GM19324 (cell line): ENCODE data around the gene CAMKMT.

ENCODE experiments used
- ATAC-seq: cut with Tn5 transposase; IDR thresholded peaks from one replicate; pipeline ENCODE4 v1.9.1; 2021; ENCODE audit warnings: mild to moderate bottlenecking, moderate library complexity; ENCODE audit not compliant: unreplicated experiment, low FRiP score

Gene CAMKMT

DNA sequence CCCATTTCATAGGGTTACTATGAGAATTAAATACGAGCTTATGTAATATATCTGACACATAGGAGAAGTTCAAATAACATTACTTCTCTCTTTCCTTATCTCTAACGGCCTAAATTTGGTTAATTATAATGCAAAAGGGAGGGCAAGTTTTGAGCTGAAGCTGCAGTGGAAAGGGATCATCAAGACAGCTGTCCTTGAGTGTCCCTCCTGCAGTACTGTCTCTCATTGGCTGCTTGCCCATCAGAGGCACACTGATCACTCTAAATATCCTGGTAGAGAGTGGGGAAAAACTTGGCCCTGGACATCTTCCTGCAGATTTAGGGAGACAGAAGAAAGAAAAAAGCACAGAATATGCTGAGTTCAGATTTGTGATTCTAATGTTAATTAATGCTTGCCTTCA is 186.0 kb downstream of the CAMKMT start:
- ATAC-seq, result no peak

DNA sequence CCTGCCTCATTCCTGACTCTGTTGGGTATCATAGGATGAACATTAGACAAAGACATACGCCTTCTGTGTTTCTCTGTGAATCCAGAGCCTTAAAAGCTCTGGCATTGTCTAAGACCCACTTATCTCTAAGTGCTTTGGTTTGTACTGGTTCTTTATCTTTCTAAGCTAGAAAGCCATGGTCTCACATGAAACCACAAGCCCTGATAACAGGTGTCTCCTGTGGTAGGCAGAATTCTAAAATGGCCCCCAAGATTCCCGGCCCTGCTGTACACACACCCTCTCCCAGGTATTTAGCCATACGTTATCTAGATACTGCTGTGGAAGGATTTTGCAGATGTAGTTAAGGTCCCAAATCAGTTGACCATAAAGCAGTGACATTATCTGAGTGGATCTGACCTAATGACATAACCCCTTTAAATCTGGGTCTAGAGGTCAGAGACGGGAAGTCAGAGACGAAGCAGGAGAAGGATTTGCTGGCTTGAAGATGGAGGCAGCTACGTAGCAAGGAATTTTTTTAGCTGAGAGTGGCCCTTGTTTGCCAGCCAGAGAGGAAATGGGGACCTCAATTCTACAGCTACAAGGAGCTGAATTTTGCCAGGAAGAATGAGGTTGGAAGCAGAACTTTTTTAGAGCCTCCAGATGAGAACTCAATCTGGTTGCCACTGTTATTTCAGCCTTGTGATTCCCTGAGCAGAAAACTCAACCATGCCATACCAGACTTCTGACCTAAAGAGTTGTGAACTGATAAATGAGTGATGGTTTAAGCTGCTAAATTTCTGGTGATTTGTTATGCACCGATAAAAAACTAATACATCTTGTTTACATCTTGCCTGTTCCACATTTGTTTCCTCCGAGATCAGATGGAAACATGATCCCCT is 186.7 kb downstream of the CAMKMT start:
- ATAC-seq, result no peak

DNA sequence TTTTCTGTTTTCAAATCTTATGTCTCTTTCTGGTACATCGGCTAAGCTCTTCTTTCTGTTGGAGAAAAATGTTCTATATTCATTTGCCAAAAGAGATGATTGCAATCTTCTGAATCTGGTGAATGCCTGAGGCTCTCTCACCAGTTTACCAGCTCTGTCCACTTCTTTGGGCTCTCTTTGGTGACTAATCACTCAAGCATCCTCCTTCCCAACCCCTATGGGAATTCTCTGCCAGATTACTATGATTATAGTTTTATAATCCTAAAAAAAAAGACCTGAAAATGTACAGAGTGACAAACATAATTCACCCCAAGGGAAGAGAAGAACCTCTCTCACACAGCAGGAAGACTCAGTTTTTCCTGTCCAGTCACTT is 187.3 kb downstream of the CAMKMT start:
- no peak for ATAC-seq

DNA sequence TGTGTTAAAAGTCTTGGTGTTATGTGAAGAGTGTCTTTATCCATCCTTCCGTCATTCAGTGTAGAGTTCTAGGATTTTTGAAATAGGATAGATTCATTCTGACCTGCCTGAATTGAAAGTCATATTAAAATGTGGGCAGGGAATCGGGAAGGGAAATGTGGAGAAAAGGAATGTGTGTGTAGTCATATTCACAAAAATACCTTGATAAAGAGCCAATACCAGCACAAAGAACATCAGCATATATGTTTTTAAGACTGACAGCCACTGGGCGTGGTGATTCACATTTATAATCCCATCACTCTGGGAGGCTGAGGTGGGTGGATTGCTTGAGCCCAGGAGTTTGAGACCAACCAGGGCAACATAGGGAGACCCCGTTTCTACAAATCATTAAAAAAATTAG is 188.1 kb downstream of the CAMKMT start:
- ATAC-seq, result no peak

DNA sequence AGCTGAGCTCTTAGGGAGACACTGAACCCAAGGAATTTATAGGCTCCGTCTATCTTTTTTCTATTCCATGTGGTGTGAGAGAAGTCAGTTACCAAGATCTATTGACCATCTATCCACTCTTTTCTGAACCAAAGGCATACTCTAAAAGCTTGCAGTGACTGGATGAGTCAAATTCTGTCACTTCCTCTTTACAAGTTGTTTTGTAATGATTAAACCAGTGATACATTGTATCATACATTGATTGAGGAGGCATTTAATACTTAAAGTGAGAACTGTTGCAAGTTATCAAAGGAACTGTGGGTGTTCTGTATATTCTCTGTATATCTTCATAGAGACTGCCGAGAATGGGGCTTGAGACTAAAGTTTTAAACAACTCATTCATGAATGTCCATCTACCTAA is 188.8 kb downstream of the CAMKMT start:
- ATAC-seq, result no peak

DNA sequence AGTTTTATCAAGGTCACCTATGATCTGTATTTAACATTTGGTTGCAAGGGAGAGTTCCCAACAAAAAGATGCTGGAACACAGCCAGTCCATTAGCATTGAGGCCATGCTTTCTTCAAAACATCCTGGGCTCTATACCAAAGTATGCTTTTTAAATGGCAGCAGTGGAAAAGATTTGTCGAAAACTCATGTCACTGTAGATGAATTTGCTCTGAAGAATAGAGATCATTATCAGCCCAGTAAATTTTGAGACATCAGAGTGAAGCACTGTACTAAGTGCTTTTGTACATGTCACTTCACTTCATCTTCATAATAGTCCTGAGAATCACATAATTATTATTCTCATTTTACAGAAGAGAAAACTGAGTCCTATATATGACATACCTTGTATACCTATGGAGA is 189.8 kb downstream of the CAMKMT start:
- no peak for ATAC-seq

DNA sequence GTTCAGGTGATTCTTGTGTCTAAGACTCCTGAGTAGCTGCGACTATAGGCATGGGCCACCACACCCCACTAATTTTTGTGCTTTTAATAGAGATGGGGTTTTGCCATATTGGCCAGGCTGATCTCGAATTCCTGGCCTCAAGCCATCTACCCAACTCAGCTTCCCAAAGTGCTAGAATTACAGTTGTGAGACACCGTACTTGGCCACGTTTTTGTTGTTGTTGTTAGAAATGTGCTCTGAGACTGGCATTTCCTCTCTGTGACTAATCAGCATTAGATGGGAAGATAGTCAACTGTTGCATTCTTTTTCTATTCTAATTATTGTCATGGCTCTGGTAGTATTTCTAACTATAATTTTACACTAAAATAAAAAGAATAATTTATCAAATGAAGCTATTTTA is 191.7 kb downstream of the CAMKMT start:
- ATAC-seq, result no peak

DNA sequence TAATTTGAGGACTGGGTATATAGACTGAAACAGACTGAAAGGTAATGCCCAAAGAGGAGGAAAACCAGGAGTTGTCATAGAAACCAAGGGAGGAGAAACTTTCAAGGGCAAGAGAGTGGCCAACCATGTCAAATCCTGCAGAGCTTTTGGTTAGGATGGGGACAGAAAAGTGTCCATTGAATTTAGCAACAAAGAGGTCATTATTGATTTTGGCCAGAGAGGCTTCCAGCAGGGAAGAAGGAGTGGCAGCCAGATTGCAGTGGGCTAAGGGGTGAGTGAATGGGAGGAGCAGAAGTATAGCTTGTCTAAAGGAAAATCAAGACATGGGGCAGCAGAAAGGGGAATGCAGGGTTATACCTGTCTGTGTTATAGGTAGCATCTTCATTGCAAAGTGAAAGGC is 194.0 kb downstream of the CAMKMT start:
- no peak for ATAC-seq

DNA sequence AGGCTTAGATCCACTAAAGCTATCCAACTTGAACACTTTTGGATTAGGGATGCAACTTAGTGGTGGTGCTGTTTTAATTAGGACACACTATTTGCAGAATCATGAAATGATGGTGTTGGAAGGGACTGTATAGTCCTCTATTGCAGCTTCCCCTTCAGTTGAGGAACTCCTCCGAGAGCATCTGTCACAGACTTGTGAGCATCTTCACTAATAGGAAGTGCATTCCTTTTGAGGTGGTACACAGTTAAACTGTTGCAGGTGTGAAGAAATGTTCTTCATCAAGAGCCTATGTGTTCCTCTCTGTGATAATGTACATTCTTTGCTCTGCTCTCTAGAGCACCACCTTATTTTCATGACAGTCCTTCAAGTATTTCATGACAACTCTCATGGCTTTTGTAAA is 197.4 kb downstream of the CAMKMT start:
- ATAC-seq, result no peak

DNA sequence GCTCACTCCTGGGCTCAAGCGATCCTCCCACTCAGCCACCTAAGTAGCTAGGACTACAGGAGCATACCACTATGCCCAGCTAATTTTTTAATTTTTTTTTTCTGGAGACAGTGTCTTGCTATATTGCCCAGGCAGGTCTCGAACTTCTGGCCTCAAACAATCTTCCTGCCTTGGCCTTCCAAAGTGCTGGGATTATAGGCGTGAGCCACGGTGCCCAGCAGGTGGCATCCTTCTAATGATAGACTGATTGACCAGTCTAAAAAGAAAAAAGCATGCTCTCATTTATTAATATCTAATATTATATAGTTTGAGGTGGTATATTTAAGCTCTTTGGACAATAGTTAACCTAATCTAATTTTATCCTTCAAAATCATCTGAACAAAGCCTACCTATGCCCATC is 198.6 kb downstream of the CAMKMT start:
- ATAC-seq, result no peak

DNA sequence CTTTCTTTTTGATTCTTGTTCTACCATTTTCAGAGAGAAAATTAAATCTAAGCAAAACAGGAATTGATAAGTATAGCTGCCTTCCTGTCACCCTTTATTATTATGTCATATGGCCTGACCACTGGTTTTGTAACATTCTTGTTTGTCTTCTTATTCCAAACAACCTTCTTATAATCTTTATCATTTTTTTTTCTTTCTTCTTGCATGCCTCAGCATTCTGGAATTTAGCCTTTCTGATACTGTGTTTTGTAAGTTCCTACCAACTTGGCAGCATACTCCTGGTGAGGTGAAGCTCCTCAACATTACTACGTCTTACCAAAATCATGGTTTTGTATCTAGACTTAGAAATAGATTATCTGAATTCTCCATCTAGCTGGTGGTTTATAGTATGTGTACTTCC is 199.2 kb downstream of the CAMKMT start:
- ATAC-seq, result no peak

DNA sequence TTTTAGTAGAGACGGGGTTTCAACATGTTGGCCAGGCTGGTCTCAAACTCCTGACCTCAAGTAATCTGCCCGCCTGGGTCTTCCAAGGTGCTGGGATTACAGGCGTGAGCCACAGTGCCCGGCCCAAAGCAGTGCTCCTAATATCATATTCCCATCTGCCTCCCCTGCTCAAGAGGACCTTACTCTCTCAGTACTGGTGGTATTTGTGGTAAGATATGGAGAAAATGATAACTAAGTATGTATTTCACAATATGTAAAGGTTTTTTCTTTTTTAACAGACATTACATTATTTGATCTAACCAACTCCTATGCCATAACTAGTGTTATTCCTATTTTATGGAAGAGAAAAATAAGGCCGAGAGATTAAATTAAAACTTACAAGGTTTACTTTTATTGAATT is 201.0 kb downstream of the CAMKMT start:
- no peak for ATAC-seq

DNA sequence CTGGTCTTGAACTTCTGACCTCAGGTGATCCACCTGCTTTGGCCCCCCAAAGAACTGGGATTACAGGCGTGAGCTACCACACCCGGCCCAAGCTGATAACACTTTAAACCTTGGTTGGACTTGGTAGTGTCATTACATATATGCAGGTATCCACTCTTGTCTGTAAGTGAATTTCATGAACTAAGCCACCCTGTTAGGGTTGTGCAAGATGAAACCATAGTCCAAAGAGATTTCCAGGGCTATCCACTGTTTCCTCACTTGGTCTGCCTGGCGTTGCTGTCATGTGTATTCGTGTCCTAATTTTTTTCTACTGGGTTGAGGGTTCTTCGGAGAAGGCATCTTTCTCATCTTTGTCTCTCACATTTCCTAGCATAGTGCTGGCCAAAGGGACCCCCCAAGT is 203.0 kb downstream of the CAMKMT start:
- no peak for ATAC-seq

DNA sequence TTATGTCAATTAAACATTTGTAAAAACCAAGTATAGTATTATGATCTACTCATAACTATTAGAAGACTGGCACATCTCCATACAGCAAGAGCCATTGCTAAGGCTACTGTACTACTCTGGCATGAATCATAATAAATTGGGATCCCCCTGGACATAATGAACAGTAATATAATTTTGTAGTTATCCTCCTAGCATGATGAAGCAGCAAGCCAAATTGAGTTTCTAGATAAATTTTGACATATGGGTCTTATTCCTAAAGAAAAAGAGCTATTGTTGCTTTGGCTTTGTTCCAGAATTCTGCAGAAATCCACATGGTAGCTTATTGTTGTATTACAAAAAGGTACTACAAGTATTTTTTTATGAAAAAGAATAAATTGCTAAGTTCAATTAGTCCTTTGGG is 204.3 kb downstream of the CAMKMT start:
- no peak for ATAC-seq

DNA sequence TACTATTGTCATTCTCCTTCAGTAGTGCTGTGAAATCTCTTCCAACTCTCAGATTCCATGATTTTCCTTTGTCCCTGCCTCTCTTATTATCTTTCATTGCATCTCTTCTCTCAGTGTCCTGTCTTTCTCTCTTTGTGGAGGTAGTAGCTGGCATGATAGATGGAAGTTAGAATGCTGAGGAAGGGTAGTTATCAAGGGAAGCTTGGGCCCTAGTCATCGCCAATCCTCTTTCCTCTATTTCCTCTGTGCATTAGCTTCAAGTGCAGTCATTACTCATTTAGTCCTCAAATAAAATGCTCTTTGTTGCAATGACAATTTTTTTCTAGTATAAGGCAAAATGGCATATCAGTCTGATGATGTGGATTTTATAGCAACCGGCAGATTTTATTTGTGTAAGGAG is 207.7 kb downstream of the CAMKMT start:
- no peak for ATAC-seq

DNA sequence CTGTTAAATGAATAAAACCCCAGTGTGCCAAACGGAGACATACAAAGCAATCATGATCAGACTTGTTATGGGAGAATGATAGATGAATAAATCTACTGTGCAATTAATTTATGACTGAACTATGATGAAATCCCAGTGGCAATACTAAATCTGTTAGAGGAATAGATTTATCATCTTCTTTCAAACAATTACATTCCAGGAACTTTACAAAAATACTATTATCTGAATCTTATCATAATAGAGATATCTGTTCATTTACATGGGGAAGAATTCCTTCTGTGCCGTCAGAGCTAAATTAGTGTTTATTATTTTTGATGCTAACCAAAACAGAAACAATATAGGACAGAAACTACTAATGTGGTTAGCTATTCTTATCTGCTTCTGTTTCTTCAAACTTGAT is 208.5 kb downstream of the CAMKMT start:
- no peak for ATAC-seq

DNA sequence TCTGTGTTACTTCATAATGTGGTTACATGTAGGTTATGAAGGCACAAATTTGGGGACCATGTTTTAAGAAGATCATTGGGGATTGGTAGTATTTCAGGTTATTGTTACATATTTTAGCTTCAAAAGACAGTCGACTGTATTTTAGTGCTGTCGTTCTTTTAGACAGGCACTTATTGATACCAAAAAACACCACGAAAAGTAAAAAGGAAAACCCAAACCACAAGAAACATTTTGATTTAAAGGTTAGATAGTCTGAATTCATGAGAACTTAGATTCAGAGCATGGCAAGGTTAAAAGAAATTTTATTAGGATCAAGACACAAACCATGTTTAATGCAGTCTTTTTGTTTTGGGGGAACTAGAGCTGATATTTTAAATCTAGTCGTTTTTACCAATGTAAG is 209.0 kb downstream of the CAMKMT start:
- no peak for ATAC-seq

DNA sequence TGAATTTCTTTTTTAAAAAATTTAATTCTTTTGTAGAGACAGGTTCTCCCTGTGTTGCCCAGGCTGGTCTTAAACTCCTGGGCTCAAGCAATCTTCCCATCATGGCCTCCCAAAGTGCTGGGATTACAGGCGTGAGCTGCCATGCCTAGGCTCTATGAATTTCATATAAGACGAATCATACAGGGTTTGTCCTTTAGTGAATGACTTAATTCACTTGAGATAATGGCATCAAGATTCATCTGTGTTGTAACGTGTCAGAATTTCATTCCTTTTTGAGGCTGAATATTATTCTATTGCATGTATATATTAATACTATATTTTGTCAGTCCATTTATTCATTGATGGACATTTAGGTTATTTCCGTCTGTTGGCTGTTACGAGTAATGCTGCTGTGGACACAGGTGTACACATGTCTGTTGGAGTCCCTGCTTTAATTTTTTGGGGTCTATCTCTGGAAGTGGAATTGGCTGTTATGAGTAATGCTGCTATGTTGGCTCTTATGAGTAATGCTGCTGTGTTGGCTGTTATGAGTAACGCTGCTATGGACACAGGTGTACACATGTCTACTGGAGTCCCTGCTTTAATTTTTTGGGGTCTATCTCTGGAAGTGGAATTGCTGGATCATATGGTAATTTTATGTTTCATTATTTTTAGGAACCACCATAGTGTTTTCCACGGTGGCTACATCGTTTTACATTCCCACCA is 210.6 kb downstream of the CAMKMT start:
- ATAC-seq, result no peak

DNA sequence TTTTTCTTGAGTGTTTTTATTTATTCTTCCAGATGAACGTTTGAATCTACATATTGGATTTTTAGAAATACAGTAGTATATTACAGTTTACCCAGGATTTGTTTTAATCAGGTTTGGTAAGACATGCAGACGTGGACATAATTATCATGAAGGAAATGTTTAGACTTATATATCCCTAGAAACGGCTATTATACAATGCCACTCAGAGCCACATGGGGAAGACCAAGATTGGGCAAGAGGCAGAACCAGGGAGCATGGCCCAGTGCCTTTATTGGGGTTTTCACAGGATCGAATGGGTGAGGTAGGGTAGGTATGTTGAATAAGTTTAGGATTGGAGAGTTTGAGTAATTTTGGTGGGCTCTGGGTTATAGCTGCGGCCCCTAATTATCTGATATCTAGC is 212.2 kb downstream of the CAMKMT start:
- ATAC-seq, result no peak

DNA sequence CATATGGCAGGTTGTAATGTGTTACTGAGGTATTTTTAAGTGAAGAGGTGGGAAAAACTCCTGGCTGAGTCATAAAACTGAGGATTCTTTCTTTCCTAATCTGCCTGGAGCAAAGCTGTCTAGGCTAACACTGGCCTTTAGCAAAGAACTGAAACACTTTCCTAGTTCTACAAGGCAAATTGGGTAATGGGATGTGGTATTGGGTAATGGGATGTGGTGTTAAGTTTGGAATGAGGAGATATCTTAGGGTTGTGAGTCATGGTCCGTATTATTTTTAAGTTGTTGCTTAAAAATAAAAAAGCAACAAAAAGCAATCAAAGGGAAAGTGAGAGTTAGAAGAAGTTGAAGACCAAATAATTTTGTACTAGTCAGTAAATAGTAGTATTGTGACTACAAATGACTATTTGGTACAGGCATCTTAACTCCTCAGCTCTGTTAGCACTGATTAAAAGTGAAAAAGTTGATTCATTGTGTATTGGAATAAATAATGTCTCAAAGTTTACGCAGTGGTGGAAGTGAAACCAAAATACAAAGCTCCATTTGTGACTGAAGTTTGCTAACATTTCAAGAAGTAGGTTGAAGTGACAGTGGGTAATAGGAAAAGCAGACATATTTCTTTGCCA is 216.8 kb downstream of the CAMKMT start:
- ATAC-seq, result no peak

DNA sequence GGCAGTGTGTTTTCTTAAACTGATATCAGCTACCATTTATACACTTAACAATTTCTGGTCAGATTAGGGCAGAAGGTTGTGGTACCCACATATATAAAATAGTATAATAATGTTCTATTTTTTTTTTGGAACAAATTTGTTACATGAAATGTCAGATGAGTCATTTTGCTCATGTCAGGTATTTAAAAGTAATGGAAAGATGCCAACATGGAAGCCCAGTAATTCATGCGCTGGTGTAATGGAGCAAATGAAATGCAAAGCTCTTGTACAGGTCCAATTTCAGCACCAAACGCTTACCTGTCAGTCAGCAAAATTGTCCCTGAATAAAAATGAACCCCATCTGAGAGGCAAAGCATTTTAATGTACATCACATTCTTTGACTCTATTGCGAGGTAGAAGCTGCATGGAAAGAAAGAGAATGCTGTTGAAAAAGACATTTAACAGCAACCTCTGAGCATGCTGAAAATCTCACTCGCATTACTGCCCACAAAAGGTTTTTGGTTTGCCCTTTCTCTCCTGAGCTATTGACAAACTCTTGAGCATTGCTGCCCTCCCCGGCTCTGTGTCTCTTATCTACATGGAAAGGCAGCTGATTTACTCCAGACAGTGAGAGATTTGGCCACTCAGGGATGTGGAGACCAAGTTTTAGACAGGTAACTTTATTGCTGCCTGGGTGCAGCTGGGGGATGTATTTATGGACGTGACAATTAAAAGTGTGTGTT is 217.5 kb downstream of the CAMKMT start:
- no peak for ATAC-seq
